HG02981 (cell line): ENCODE data around the gene NUMB.
"Not testable (repeated sequence)": the region's sequence is repeated elsewhere in the genome, so short reads cannot be mapped to it uniquely, and the experiment has no call there.

Source experiments
- ATAC-seq: cut with Tn5 transposase; IDR thresholded peaks from one replicate; pipeline ENCODE4 v1.9.1; 2021; ENCODE audit warnings: mild to moderate bottlenecking, moderate library complexity; ENCODE audit not compliant: unreplicated experiment

The NUMB gene

DNA sequence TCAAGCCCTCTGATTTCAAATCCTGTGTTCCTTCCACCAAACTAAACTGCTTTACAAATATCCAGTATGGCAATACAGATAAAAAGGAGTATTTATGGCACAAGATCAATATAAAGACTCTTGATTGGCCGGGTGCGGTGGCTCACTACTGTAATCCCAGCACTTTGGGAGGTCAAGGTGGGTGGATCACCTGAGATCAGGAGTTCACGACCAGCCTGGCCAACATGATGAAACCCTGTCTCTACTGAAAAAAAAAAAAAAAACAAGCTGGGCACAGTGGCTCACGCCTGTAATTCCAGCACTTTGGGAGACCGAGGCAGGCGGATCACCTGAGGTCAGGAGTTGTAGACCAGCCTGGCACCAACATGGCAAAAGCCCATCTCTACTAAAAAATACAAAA lies 35.3 kb downstream of the NUMB start:
- not testable (repeated sequence) for ATAC-seq

DNA sequence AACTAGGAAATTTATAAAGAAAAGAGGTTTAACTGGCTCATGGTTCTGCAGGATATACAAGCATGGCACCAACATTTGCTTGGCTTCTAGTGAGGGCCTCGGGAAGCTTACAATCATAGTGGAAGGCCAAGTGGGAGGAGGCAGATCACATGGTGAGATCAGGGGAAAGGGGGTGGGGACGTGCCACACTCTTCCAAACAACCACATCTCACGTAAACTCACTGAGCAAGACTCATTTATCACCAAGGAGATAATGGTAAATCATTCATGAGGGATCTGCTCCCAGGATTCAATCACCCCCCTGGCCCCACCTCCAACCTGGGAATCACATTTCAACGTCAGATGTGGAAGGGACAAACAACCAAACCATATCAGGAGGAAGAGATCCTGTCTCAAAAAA lies 35.8 kb downstream of the NUMB start:
- no peak for ATAC-seq

DNA sequence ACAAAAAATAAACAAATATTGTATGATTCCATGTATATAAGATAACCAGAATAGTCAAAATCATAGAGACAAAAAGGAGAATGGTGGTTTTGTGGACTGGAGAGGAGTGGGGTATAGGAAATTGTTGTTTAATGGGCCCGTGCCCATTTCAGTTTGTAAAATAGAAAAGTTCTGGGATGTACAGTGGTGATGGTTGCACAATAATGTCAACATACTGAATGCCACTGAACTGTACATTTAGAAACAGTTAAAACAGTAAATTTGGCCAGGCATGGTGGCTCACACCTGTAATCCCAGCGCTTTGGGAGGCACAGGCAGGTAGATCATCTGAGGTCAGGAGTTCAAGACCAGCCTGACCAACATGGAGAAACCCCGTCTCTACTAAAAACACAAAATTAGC lies 40.1 kb downstream of the NUMB start:
- no peak for ATAC-seq

GRCh38 chr14:73406248-73406647 lies 52.1 kb downstream of the NUMB start:
- ATAC-seq, result not testable (repeated sequence)

GRCh38 chr14:73403181-73403752 lies 55.1 kb downstream of the NUMB start:
- no peak for ATAC-seq

- ATAC-seq, result no peak
Observed at GRCh38 chr14:73402579-73402978, 55.8 kb downstream of the NUMB start.

- no peak for ATAC-seq
Observed at GRCh38 chr14:73397810-73398209, 60.5 kb downstream of the NUMB start.

- ATAC-seq, result no peak
Observed at GRCh38 chr14:73394317-73394716, 64.0 kb downstream of the NUMB start.

DNA sequence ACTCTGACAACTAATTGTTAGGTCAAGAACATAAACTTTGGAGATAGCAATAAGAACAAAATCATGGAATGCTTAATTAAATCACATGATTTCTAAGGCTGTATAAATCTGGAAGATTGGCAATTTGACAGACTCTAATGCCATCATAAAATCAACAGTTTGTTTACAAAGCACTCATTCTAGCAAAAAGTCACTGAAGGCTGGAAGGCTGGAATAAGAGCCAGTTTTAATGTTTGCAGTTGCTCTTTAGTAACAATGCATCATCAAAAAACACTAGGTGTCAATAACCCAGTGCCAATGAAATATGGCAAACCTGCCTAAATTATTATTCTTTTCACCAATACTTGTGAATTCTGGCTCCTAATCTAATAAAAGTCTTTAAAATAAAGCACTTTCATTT lies 65.0 kb downstream of the NUMB start:
- ATAC-seq, result no peak

GRCh38 chr14:73392329-73393257 lies 65.8 kb downstream of the NUMB start:
- no peak for ATAC-seq

- not testable (repeated sequence) for ATAC-seq
Observed at GRCh38 chr14:73387860-73388259, 70.5 kb downstream of the NUMB start.

DNA sequence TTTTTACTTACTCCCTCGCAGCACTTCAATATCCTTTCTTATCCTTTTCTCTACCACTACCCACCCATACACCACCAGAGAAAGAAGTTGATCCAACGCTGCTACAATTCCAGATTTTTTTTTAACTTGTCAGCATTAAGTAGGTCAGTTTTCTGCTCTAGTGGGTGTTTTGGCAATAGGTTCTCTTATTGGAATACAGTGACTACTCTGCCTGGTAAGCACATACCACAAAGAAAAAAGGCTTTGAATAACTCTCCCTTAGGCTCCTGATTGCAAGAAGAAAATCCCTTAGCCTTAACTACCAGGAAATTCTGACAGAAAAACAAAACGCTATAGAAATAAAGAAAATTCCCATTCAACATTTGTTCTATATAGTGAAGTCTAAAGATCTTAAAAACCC lies 72.0 kb downstream of the NUMB start:
- ATAC-seq, result no peak

- not testable (repeated sequence) for ATAC-seq
Observed at GRCh38 chr14:73385021-73385420, 73.3 kb downstream of the NUMB start.

DNA sequence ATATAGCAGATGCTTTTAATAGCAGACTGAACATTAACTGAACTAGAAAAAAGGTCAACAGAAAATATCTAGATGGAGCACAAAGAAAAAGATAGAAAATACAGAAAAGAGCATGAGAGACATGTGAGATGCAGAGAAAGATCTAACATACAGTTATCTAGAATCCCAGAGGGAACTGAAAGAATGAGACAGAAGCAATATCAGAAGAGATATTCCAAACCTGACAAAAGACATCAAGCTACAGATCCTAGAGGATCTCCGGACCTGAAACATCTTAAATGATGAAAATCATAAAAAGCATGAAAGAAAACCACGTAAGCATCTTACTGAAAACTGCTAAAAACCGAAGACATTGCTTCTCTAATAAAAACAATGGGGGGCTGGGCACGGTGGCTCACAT lies 75.0 kb downstream of the NUMB start:
- no peak for ATAC-seq

DNA sequence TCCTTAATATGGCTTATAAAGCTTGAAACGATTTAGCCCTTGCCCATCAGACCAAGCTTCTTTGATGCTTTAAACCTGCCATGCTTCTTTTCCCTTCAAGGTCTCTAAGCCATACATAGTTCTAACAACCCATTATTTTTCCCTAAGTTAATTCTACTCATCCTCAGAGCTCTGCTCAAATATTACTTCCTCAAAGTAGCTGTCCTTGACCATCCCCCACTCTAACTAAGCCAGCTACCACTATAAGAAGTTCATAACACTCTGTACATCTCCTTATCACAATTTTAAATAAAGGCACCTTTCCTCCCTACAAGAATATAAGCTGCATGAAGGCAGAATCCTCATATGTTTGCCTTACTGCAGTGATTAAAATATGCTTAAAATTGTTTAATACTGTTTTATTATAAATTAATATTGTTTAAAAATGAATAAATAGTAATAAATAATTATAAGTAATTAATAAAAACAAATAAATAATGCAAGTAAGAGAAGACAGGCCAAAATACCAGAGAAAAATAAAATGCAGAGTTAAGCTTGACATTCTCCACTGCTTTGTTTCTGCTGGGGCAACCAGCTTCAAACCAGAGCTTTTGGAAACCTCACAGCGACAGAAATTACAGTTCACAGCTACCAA lies 76.8 kb downstream of the NUMB start:
- no peak for ATAC-seq

DNA sequence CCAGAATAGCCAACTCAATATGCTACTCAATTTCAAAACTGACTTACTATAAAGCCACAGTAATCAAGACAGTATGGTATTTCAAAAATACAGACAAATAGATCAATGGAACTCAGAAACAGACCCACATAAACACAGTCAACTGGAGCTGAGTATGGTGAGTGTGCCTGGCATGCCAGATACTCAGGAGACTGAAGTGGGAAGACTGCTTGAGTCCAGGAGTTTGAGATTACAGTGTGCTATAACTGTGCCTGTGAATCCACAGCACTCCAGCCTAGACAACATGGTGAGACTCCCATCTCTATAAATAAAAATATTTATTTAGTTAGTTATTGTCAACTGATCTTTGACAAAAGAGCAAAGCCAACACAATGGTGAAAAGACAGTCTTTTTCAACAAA lies 81.8 kb downstream of the NUMB start:
- no peak for ATAC-seq

DNA sequence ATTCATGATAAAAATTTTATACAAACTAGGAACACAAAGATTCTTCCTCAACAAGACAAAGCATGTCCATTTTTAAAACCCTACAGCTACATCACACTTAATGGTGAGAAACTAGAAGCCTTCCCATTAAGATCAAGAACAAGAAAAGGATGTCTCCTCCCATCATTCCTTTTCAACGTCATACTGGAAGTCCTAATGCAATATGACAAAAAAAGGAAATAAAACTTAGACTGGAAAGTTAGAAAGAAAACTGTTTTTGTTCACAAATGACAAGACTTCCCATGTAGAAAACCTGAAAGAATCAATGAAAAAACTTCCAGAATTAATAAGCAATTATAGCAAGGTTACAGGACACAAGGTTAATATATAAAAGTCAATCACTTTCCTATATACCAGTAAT lies 82.5 kb downstream of the NUMB start:
- no peak for ATAC-seq

DNA sequence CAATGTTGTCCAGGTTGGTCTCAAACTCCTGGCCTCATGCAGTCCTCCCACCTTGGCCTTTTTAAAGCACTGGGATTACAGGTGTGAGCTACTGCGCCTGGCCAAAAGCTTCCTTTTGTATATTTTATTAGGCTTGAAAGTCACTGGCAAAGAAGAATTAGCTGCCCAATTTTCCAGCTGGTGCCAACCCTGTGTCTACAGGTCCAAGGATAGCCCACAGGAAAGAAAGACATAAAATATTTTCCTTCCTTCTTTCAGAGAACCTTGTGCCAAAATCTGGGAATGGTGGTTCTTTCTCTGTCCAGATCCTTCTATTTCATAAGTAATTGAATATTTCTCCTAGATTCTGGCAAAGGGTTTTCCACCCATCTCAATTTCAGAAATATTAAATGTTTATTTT lies 84.1 kb downstream of the NUMB start:
- ATAC-seq, result no peak

DNA sequence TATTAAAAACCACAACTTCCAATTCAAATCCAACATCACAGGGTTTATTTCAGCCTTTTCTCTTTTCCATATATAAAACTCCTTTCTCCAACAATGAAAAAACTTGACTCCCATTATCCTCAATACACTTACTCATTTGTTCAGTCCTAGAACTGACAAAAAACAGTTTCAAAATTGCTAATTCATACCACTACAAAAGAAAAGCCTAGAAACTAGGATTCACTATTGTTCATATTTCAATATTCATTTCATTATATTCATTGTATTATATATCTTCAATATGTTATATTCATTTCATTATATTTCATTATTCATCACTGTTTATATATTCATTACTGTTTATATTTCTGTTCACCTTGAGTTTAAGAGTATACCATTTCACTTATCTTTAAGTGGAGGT lies 85.8 kb downstream of the NUMB start:
- no peak for ATAC-seq

DNA sequence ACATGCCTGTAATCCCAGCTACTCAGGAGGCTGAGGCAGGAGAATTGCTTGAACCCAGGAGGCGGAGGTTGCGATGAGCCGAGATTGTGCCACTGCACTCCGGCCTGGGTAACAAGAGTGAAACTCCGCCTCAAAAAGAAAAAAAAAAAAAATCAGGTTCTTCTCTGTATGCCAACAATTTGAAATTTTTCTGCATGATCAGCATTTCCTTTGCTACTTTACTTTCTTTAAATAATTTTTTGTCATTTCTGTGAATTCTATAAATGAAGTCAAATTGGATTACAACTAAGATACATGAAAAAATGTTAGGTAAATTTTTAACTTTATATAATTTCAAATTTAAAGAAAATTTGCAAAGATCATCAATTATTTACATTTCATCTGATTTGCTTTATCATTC lies 87.8 kb downstream of the NUMB start:
- no peak for ATAC-seq

GRCh38 chr14:73369428-73369827 lies 88.9 kb downstream of the NUMB start:
- ATAC-seq, result no peak

- ATAC-seq, result no peak
Observed at GRCh38 chr14:73368616-73369015, 89.7 kb downstream of the NUMB start.
